NCI-H1436 treated with DMSO at 0.1 percent for 48 hours (cell line): Measurements from ENCODE around the gene APBB1IP.
"Not testable (repeated sequence)": the region's sequence is repeated elsewhere in the genome, so short reads cannot be mapped to it uniquely, and the experiment has no call there.

Experiments used
- DNase-seq: peaks from one replicate; lab custom pipeline; 2025; lab: John Stamatoyannopoulos, UW

APBB1IP gene

DNA sequence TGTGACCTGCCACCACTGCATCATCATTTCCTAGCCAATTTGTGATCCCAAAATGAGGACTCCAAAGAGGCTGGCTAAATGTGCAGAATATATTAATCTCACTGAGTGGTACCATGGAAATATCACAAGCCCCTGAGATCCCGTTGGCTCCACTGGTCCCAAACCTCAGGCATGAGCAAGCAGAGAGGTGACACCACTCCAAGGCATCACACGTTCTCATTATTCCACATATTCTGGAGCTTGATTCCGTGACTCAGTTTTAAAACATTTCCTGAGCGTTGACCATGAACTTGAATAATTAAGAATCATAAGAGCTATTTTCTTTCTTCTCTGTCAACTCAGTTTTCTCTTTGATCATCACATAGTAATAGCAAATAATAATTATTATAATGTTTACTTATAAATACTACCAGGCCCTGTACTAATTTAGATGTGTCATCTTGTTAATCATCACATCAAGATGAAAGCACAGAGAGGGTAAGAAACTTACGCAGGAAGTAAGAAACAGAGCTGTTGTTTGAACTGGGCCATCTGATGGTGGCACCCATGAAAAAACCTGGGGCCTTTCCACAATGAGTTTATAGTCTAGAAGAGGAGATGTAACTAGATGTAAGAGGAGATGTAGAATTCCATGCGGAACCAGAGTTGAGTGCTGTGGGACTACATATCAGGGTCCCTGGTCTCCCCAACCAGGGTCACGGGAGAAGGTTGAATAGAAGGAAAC is 3.5 kb downstream of the APBB1IP start:
- no peak for DNase-seq

DNA sequence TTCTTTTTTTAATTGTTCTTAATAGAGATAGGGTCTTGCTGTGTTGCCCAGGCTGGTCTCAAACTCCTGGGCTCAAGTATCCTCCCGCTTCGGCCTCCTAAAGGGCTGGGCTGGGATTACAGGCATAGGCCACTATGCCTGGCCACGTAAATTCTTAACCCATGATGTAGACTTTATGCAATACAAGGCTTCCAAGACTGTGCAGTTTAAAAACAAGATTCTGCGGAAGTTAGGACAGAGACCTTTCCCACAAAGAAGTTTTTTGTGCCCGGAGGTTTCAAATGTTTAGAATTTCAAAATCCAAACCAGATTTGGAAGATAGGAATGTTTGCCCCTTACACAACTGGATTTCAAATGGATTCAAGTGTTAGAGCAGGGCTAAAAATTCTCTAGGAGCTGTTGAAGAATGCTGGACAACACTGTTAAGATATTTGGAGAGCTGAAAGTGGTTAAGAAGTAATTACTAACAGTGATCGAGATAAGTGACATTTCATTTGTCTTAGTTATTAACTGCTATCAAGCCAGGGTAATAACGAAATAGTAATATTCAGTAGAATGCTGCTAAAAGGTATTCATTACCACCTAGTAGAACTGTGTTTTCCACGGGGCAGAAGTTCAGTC is 7.4 kb downstream of the APBB1IP start:
- DNase-seq = no peak

DNA sequence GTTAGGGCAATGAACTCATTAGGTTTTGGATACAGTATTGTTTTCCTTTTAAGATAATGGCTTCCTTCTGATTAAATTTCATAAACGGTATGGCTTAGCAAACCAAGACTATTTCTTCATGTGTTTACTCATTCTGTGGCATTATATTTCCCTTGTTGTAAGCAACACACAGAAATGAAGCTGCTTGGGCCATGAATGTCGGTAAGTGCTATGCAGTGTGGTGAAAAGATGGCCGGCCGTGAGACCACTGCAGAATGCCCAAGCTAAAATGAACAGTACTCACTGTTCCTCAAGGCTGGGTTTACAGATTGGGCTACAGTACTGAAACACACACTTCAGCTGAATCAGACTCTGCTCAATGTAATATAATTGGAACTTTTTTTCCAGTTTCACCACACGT is 8.1 kb downstream of the APBB1IP start:
- no peak for DNase-seq

GRCh38 chr10:26448292-26448691 is 10.2 kb downstream of the APBB1IP start:
- DNase-seq = no peak

- no peak for DNase-seq
These were observed 10.7 kb downstream of the APBB1IP start for GRCh38 chr10:26448706-26449435.

GRCh38 chr10:26449726-26450125 is 11.6 kb downstream of the APBB1IP start:
- no peak for DNase-seq

DNA sequence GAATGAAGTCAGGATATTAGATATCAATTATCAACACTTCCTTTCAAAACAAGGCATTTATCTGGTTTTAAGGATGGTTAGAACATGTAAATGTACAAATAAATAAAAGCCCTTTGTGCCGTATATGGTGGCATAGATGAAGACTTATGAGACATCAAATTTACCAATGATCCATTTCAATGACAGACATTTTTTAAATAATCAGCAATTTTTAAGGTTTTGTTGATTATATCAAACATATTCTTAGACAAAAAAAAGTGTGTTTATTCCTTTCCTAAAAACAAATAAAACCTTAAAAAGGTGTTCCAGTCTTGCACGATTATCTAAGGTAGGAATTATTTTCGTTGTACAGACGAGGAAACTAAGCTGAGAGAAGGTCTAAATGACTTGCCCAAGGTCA is 13.8 kb downstream of the APBB1IP start:
- DNase-seq = no peak

DNA sequence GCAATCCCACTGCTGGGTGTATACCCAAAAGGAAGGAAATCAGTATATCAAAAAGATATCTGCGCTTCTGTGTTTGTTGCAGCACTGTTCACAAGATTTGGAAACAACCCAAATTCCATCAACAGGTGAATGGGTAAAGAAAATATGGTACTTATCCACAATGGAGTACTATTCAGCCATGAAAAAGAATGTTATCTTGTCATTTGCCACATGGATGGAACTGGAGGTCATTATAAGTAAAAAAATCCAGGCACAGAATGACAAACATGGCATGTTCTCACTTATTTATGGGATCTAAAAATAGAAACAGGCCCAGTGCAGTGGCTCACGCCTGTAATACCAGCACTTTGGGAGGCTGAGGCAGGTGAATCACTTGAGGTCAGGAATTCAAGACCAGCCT is 15.7 kb downstream of the APBB1IP start:
- no peak for DNase-seq

DNA sequence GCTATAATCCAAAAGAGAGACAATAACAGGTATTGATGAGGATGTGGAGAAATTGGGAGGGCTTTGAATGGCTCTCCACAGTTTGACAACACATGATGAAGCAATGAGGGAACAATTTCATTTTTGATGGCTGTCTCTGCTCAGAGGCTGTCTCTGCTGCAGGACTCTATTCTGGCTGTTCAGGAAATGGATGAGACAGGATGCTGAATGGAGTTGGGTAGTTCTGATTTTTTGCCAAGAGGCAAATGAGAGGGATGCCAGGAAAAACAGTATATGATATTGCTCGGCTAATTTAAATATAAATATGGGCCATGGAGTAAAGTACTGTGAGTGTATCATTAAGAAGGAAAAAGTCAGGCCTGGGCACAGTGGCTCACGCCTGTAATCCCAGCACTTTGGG is 16.8 kb downstream of the APBB1IP start:
- no peak for DNase-seq

- DNase-seq = no peak
These were observed 17.6 kb downstream of the APBB1IP start for GRCh38 chr10:26455567-26456315.

- no peak for DNase-seq
These were observed 18.9 kb downstream of the APBB1IP start for GRCh38 chr10:26457088-26457487.

GRCh38 chr10:26460736-26461135 is 22.6 kb downstream of the APBB1IP start:
- DNase-seq = no peak

DNA sequence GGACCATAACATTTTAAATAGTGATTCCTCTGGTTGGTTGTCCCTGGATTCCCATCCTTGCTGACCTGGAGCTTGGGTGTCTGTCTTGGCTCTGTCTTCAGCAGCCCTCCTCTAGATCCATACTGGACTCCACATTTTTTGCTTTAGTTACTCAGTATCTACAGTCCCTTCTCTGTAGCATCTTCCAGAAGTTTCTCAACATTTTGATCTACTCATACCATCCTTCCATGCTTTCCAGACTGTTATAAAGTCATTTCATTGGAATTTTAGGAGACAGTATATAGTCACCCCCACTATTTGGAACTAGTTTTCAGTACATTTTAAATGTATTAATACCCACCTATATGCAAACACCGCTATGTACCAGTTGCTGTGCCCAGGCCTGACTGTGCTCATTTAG is 25.8 kb downstream of the APBB1IP start:
- no peak for DNase-seq

GRCh38 chr10:26464632-26465280 is 26.6 kb downstream of the APBB1IP start:
- DNase-seq = no peak

DNA sequence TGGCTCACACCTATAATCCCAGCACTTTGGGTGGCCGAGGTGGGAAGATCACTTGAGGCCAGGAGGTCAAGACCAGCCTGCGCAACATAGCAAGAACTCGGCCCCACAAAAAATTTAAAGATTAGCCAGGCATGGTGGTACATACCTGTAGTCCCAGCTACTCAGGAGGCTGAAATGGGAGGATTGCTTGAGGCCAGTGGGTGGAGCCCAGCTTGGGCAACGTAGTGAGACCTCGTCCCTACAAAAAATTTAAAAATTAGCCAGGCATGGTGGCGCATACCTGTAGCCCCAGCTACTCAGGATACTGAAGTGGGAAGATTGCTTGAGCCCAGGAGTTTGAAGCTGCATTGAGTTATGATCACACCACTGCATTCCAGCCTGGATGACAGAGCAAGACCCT is 28.4 kb downstream of the APBB1IP start:
- not testable (repeated sequence) for DNase-seq

GRCh38 chr10:26467639-26468038 is 29.5 kb downstream of the APBB1IP start:
- DNase-seq = no peak

DNA sequence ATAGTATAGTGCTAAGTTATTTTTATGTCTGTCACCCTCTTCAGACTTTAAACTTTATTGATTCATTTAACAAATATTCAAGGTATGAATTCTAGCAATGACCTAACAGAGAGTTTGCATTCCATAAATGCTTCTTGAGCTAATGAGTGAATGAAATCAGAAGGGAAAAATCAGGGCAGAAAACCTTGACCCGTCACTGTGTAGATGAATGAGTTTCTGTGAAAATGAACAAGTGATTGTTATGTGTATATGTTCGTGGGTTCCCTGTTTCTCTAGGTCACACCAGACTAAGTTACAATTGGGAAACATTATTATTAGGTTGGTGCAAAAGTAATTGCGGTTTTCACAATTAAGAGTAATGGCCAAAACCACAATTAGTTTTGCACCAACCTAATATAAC is 30.1 kb downstream of the APBB1IP start:
- no peak for DNase-seq

- DNase-seq = no peak
These were observed 30.6 kb downstream of the APBB1IP start for GRCh38 chr10:26468700-26469099.

DNA sequence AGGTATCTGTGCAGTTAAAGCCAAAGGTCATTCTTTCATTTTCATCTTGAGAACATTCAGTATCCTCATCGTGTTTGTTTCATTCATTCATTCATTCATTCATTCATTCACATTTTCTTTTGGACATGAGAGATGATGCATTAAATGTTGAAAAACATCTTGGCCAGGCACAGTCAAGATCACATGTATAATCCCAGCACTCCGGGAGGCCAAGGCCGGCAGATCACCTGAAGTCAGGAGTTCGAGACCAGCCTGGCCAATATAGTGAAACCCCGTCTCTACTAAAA is 34.3 kb downstream of the APBB1IP start:
- no peak for DNase-seq

DNA sequence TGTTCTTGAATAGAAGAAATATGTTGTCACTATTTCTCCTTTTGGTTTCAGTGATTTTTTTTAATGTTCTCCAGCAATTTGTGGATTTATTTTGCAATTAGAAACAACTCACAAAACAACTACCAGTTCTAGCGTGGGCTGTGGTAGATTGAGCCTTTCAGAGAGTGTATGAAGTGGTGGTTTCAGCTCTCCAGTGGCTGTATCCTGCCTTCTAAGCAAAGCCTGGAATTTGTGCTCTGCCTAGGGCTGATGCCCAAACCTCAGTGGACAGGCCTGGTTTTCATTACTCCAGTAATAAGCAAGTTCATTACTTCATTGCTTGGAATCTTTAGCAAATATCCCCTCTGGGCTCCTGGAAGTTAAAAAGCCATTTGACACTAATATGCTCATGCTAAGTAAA is 35.9 kb downstream of the APBB1IP start:
- no peak for DNase-seq

GRCh38 chr10:26474845-26475244 is 36.7 kb downstream of the APBB1IP start:
- not testable (repeated sequence) for DNase-seq

GRCh38 chr10:26475386-26475785 is 37.2 kb downstream of the APBB1IP start:
- DNase-seq = no peak
